Stomach (tissue), 9 donors: ENCODE results near the gene SLC1A2. TPM values are rescaled to one million over a fixed set of nuclear protein-coding genes. Genes with fewer than 3 reads are reported as not detected.
A peak's percentile ranks its signal among the peaks of the same experiment; 100 is the strongest.

Experiments used
- DNase-seq, 2 donors: peaks; one replicate each; pipeline versions ENCODE4 v3.0.0 to v3.0.0-alpha.2; 2013 to 2019
- H3K27ac ChIP-seq, 5 donors: fragments of 200-600 bp in 4 of 5; sonication (generic) in 4 of 5; one replicate each; pipeline ENCODE4 v1.5.1; 2013 to 2019; ENCODE audit warnings: mild to moderate bottlenecking in 1 of 5, moderate library complexity in 1 of 5
- H3K27me3 ChIP-seq, 3 donors: fragments of 200-600 bp; sonication (generic); one replicate each; pipeline ENCODE4 v1.5.1; 2017 to 2019; ENCODE audit warnings: mixed run types in 1 of 3
- H3K36me3 ChIP-seq, 4 donors: fragments of 200-600 bp; sonication (generic); 1 replicate in 3 of 4; 2 replicates in 1 of 4; pipeline ENCODE4 v1.5.1; 2016 to 2019
- H3K4me1 ChIP-seq, 4 donors: fragments of 200-600 bp; sonication (generic); one replicate each; pipeline ENCODE4 v1.5.1; 2016 to 2019
- H3K4me3 ChIP-seq, 4 donors: fragments of 200-600 bp; sonication (generic) in 3 of 4; one replicate each; pipeline ENCODE4 v1.5.1; 2016 to 2019; ENCODE audit warnings: mild to moderate bottlenecking in 1 of 4
- H3K9me3 ChIP-seq, 4 donors: fragments of 200-600 bp; sonication (generic); one replicate each; pipeline ENCODE4 v1.5.1; 2016 to 2019
- EP300 ChIP-seq: sonication (generic); formaldehyde crosslinking; IDR thresholded peaks from one replicate; pipeline ENCODE4 v1.6.1; 2017; ENCODE audit warnings: antibody characterized with exemption
- POLR2A ChIP-seq, 4 donors: fragments of 450-650 bp; IDR thresholded peaks; one replicate each; pipeline ENCODE4 v1.6.1; 2016; ENCODE audit warnings: antibody characterized with exemption in 4 of 4, control low read depth in 2 of 4, mild to moderate bottlenecking in 1 of 4, moderate library complexity in 1 of 4
- POLR2AphosphoS5 ChIP-seq, 3 donors: sonication (generic); formaldehyde crosslinking; IDR thresholded peaks; one replicate each; pipeline ENCODE4 v1.6.1; 2016; ENCODE audit warnings: antibody characterized with exemption in 3 of 3
- WGBS, 5 donors: extraction: QIAGEN DNeasy Blood & Tissue Kit in 3 of 5; methylation state at CpG; one replicate each; pipeline versions ENCODE4 v1.1.5 to v1.1.7; 2013 to 2018; 5-methylcytosine and 5-hydroxymethylcytosine counted together
- intact Hi-C: fragments of 100-400 bp; cut with DNase I; formaldehyde crosslinking; loops from one replicate; pipeline ENCODE4 v1.15.1; 2023; ENCODE audit warnings: low total_unique reads
- polyA plus RNA-seq, 3 donors: library from polyadenylated mRNA; stranded (reverse); fragments of 200-250 nt; gene quantifications; one replicate each; pipeline ENCODE4 v1.2.3, GENCODE V29; 2013
- total RNA-seq, 5 donors: library from RNA; depleted of rRNA; stranded (reverse); fragments of >200 nt; gene quantifications; one replicate each; pipeline versions ENCODE4 v1.1.0 to v1.2.3, GENCODE V29; 2014 to 2016
- TF ChIP-seq, protein P1 (sequence below), 7 experiments: fragments of 450-650 bp in 4 of 7; fragments of 200-600 bp in 3 of 7; sonication (generic) in 3 of 7; IDR thresholded peaks; one replicate each; pipeline ENCODE4 v1.5.1; 2016 to 2019; ENCODE audit warnings: antibody characterized with exemption in 7 of 7, control low read depth in 2 of 7, mild to moderate bottlenecking in 1 of 7
- donor health status: healthy with polysubstance abuse.
- donor health status: Bipolar disorder and iron deficiency.
- donor health status: healthy.

SLC1A2 gene
- total and polyA plus RNA-seq, 8 donors: 1.3 to 13.4 (median 3.2) TPM; not detected in 1

DNA sequence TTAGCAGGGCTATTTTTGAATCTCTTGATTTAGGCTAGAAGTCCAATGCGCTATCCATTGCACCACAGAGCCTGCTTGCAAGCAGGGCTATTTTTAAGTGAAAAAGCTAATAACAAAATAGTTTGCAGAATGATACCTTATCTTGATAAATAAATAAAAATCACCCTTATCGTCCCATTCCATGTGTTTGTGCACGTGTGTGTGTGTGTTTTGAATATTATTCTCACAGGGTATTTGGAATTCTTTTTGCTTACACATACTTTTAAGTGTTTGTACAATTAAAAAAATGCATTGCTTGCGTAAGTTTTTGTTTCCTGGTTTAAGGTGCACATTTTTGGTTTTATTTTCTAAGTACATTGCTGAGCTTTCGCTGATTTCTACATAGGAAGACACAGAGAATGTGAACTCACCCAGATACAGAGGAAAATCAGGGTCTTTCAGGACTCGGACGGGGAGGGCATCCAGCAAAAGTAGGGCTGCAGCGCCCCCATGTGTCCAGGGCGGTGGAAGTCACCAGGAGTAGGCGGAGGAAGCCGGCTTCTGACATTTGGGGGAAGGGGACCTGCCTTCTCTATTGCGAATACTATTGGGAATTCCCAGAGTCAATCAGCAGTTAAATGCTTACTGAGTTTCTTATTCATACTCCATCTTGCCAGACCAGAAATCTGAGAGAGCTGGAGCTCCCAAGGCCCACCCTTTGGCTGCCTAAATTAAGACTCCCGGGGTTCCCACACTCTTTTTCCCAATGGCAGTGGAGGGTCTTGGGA, 27.3 kb downstream of the SLC1A2 start:
- WGBS, 5 donors: 9 to 15% (median 13%) methylated on average over 13 of the region's 13 CpGs
- H3K36me3 ChIP-seq: no peaks in the 10 kb centered on the region
- H3K27ac ChIP-seq: peak overlapping the region; percentile 52 to 80 (median 75)
- peak; percentile 82 to 92 for DNase-seq
- no peaks in the 10 kb centered on the region for H3K27me3 ChIP-seq
- TF ChIP-seq EP300: no peak
- TF ChIP-seq, protein P1, sequence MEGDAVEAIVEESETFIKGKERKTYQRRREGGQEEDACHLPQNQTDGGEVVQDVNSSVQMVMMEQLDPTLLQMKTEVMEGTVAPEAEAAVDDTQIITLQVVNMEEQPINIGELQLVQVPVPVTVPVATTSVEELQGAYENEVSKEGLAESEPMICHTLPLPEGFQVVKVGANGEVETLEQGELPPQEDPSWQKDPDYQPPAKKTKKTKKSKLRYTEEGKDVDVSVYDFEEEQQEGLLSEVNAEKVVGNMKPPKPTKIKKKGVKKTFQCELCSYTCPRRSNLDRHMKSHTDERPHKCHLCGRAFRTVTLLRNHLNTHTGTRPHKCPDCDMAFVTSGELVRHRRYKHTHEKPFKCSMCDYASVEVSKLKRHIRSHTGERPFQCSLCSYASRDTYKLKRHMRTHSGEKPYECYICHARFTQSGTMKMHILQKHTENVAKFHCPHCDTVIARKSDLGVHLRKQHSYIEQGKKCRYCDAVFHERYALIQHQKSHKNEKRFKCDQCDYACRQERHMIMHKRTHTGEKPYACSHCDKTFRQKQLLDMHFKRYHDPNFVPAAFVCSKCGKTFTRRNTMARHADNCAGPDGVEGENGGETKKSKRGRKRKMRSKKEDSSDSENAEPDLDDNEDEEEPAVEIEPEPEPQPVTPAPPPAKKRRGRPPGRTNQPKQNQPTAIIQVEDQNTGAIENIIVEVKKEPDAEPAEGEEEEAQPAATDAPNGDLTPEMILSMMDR (IDR thresholded peaks at IDR 0.05): peak in 5 of 7 experiments; percentile 63 to 92 (median 87)
- TF ChIP-seq POLR2AphosphoS5 (IDR thresholded peaks at IDR 0.05): peak in 1 of 3 donors; percentile 66
- H3K4me1 ChIP-seq: peaks cover 28 to 40% (median 28%) of the 10 kb centered on the region in 4 donors
- peak overlapping the region in 2 of 4 donors; percentile 11 to 17 for H3K4me3 ChIP-seq
- intact Hi-C loops: loop anchor here (5.0 to 10.0 kb wide), 2 partner anchors 397 to 465 kb away; no protein-coding TSS in a partner anchor
- H3K9me3 ChIP-seq: no peaks in the 10 kb centered on the region

DNA sequence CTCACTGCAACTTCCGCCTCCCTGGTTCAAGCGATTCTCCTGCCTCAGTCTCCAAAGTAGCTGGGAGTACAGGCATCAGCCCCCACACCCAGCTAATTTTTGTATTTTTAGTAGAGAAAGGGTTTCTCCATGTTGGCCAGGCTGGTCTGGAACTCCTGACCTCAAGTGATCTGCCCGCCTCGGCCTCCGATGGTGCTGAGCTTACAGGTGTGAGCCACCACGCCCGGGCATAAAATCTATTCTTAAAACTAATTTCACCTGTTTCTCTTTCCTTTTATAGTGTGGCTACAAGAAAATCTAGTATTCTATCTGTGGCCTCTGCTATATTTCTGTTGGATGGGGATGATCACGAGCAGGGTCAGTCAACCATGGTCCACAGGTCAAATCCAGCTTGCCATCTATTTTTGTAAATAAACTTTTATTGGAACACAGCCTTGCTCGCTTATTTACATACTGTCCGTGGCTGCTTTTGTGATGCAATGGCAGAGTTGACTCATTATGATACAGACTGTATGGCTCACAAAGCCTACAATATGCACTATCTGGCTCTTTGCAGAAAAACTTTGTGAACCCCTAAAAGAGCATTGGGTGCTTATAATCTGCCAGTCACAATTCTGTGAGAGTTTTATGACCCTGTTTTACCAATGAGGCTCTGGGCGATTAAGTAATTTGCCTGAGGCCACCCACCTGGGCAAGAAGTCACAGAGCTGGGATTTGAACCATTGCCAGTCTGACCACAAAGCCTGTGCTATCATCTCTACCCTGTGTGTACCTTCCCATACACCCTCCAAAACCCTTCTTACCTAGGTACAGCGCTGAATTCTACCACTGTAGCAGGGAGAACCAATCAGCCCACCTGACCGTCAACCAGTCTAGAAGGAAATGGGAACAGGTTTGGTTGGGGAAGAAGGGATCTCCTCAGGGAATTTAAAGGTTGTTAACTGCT, 28.3 kb downstream of the SLC1A2 start:
- Histone ChIP-seq H3K27ac (peak overlapping the region; percentile 57 to 87 (median 75)), H3K27me3 (no peaks in the 10 kb centered on the region), H3K9me3 (no peaks in the 10 kb centered on the region), H3K4me3 (peak overlapping the region in 2 of 4 donors; percentile 11 to 17), H3K4me1 (peaks cover 28 to 40% (median 28%) of the 10 kb centered on the region in 4 donors), H3K36me3 (no peaks in the 10 kb centered on the region)
- TF ChIP-seq POLR2AphosphoS5 (IDR thresholded peaks at IDR 0.05): peak in 2 of 3 donors; percentile 32 to 56
- no peak for TF ChIP-seq EP300
- intact Hi-C loops: loop anchor here (5.0 to 10.0 kb wide), 2 partner anchors 396 to 464 kb away; no protein-coding TSS in a partner anchor
- 30 to 52% (median 48%) methylated on average over 13 of the region's 13 CpGs for WGBS, 5 donors
- DNase-seq: peak; percentile 56 to 59

DNA sequence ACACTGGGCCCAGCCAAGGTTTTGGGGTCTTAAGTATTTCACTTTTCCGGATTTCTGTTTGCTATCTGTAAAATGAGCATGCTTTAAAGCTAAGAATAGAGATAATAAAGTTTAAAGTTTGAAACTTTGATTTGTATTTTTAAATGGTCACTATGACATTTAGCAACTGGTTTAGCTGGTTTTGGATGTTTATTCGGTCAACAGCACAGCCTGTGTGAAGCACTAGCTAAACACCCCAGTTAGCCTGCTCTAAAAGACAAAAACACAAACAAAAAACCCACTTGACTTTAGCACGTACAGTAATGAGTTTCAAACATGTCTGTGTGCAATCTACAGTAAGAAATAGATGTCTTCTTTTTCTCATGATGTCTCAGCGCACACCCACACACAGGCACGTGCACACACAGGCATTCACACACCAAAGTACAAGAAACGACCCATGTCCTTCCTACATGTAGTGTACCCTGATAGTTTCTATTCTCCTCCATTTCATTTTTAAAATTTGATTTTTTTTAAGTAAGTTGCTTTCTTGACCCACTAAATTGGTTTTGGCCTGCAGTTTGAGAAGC, 29.4 kb downstream of the SLC1A2 start:
- H3K27me3 ChIP-seq: no peaks in the 10 kb centered on the region
- 26 to 61% (median 43%) methylated on average over 6 of the region's 6 CpGs for WGBS, 5 donors
- H3K27ac ChIP-seq: peak overlapping the region; percentile 57 to 80 (median 75)
- no peaks in the 10 kb centered on the region for H3K36me3 ChIP-seq
- H3K4me3 ChIP-seq: no peak overlapping the region
- H3K4me1 ChIP-seq: peaks cover 28 to 40% (median 28%) of the 10 kb centered on the region in 4 donors
- TF ChIP-seq POLR2AphosphoS5 (IDR thresholded peaks at IDR 0.05) (peak in 1 of 3 donors; percentile 47), POLR2A (IDR thresholded peaks at IDR 0.05) (no peak)
- intact Hi-C loops: loop anchor here (5.0 to 10.0 kb wide), 2 partner anchors 395 to 463 kb away; no protein-coding TSS in a partner anchor
- no peaks in the 10 kb centered on the region for H3K9me3 ChIP-seq
- peak in 1 of 2 donors; percentile 74 for DNase-seq

DNA sequence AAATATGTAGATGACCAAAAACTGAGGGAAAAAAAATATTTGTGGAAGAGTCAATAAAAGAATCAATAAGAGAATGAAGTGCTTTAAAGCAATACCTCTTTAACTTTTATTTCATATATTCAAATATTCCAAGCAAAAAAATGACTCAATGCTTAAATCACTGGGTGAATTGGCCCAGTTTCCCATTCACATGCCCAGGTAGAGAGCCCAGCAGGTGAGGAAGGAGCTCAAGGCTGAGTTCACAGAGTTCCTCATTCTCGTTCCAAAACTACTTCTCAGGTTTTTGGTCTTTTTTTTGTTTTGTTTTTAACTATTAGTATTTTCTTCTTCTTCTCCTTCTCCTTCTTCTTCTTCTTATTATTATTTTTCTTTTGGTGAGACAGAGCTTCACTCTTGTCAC, 30.2 kb downstream of the SLC1A2 start:
- Histone ChIP-seq H3K9me3 (no peaks in the 10 kb centered on the region), H3K27me3 (no peaks in the 10 kb centered on the region), H3K27ac (peak overlapping the region; percentile 43 to 80 (median 75)), H3K4me1 (peaks cover 28 to 40% (median 28%) of the 10 kb centered on the region in 4 donors), H3K4me3 (no peak overlapping the region), H3K36me3 (no peaks in the 10 kb centered on the region)
- intact Hi-C loops: no loop called here
- 48 to 67% (median 64%) methylated on average over 1 of the region's 1 CpG for WGBS, 5 donors
- no peak for DNase-seq
- no peak for TF ChIP-seq EP300
- no peak for TF ChIP-seq POLR2AphosphoS5 (IDR thresholded peaks at IDR 0.05)
- TF ChIP-seq, protein P1 (IDR thresholded peaks at IDR 0.05): no peak
- no peak for TF ChIP-seq POLR2A (IDR thresholded peaks at IDR 0.05)
